Testis (tissue), 2 donors: Measurements from ENCODE around the gene ANKRD13A.

ENCODE experiments used
- POLR2A ChIP-seq: fragments of 450-650 bp; IDR thresholded peaks from one replicate; pipeline ENCODE4 v1.6.1; 2017; ENCODE audit warnings: antibody characterized with exemption, mild to moderate bottlenecking, moderate library complexity
- TF ChIP-seq, protein P1 (sequence below), 3 experiments: fragments of 450-650 bp in 2 of 3; fragments of 200-600 bp in 1 of 3; sonication (generic) in 1 of 3; IDR thresholded peaks; one replicate each; pipeline ENCODE4 v1.5.1; 2016 to 2019; ENCODE audit warnings: antibody characterized with exemption in 3 of 3, mild to moderate bottlenecking in 2 of 3, moderate library complexity in 1 of 3

DNA sequence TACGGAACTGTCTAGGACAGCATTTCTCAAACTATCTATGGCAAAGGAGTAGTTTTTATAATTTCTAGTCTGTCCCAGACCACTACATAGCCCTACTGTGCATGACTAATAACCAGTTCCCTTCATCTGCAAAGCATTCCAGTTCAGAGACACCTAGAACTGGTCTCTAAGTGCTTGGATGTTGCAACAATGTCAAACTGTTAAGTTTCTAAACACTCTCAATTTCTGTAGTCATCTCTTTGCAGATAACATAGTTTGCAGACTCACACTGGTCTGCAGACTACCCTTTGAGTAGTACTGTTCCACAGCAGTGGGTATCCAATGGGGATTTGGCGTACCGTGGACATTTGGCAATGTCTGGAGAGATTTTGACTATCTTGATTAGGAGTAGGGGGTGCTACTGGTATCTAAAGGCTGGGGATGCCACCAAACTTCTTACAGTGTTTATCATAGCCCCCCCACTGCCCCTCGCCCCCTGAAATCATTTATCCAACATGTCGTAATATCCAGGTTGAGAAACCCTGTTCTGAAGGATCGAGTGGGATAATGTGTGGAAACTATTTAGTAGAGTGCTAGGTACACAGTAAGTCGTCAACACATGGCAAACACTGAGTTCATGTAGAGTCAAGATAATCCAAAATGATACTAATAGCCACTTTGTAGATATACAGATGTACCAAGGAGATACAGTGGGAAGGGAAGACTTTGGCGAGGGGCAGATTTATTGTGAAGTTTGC lies 47.4 kb downstream of the ANKRD13A start:
- TF ChIP-seq, protein P1, sequence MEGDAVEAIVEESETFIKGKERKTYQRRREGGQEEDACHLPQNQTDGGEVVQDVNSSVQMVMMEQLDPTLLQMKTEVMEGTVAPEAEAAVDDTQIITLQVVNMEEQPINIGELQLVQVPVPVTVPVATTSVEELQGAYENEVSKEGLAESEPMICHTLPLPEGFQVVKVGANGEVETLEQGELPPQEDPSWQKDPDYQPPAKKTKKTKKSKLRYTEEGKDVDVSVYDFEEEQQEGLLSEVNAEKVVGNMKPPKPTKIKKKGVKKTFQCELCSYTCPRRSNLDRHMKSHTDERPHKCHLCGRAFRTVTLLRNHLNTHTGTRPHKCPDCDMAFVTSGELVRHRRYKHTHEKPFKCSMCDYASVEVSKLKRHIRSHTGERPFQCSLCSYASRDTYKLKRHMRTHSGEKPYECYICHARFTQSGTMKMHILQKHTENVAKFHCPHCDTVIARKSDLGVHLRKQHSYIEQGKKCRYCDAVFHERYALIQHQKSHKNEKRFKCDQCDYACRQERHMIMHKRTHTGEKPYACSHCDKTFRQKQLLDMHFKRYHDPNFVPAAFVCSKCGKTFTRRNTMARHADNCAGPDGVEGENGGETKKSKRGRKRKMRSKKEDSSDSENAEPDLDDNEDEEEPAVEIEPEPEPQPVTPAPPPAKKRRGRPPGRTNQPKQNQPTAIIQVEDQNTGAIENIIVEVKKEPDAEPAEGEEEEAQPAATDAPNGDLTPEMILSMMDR (IDR thresholded peaks at IDR 0.05) = no peak
- TF ChIP-seq POLR2A = no peak
